IMR-90 (cell line): ENCODE measurements around the gene PHKB. TPM values are rescaled to one million over a fixed set of nuclear protein-coding genes. Genes with fewer than 3 reads are reported as not detected.
A peak's percentile ranks its signal among the peaks of the same experiment; 100 is the strongest.

Source experiments
- ATAC-seq: fragments of 200-7000 bp; cut with Tn5 transposase; 2 replicates; pipeline ENCODE4 v1.9.1; 2020; ENCODE audit warnings: low read depth, mild to moderate bottlenecking, moderate library complexity
- BruUV-seq: library from RNA; stranded (reverse); fragments of 400-500 nt; replicated peaks from 2 replicates; lab custom pipeline; 2021; lab: Mats Ljungman, UMichigan
- CTCF ChIA-PET: fragments of 300-600 bp; formaldehyde crosslinking; extraction: SDS; loops from one replicate; lab custom pipeline; 2021; ENCODE audit warnings: antibody characterized with exemption; lab: Yijun Ruan, JAX
- POLR2A ChIA-PET: fragments of 300-600 bp; sonication (Branson Sonifier 250); formaldehyde crosslinking; loops from one replicate; lab custom pipeline; 2022; ENCODE audit warnings: antibody characterized with exemption; ENCODE audit not compliant: unreplicated experiment; lab: Charles Lee
- DNase-seq: peaks from one replicate; pipeline ENCODE4 v3.0.0; 2013
- H2AFZ ChIP-seq: replicated peaks from 2 replicates; pipeline ENCODE3; 2013; ENCODE audit warnings: low read length, mild to moderate bottlenecking; ENCODE audit not compliant: poor library complexity
- H2AK5ac ChIP-seq: 2 replicates; pipeline ENCODE4 v1.6.1; 2013; ENCODE audit warnings: low read depth, low read length, inconsistent platforms
- H2AK9ac ChIP-seq: replicated peaks from 2 replicates; pipeline ENCODE3; 2013; ENCODE audit warnings: mild to moderate bottlenecking, low read depth, low read length, moderate library complexity; ENCODE audit not compliant: poor library complexity
- H2BK120ac ChIP-seq: 2 replicates; pipeline ENCODE4 v1.6.1; 2013; ENCODE audit warnings: low read depth, low read length, inconsistent platforms
- H2BK15ac ChIP-seq: 3 replicates; pipeline ENCODE4 v1.6.1; 2013; ENCODE audit warnings: low read depth, low read length, inconsistent platforms
- H2BK20ac ChIP-seq: 2 replicates; pipeline ENCODE4 v1.6.1; 2013; ENCODE audit warnings: low read depth, mild to moderate bottlenecking, inconsistent platforms, low read length, moderate library complexity
- H2BK5ac ChIP-seq: 2 replicates; pipeline ENCODE4 v1.6.1; 2013; ENCODE audit warnings: mild to moderate bottlenecking, low read depth, low read length, inconsistent platforms; ENCODE audit not compliant: poor library complexity, severe bottlenecking
- H3K14ac ChIP-seq: replicated peaks from 2 replicates; pipeline ENCODE4 v1.6.1; 2013; ENCODE audit warnings: low read depth, low read length, inconsistent platforms
- H3K18ac ChIP-seq: 2 replicates; pipeline ENCODE4 v1.6.1; 2013; ENCODE audit warnings: low read depth, low read length, control low read depth
- H3K23ac ChIP-seq: 2 replicates; pipeline ENCODE4 v1.6.1; 2013; ENCODE audit warnings: low read depth, low read length, inconsistent platforms
- H3K27ac ChIP-seq: 2 replicates; pipeline ENCODE4 v1.5.1; 2013; ENCODE audit warnings: mild to moderate bottlenecking, control low read depth, low read length; ENCODE audit not compliant: insufficient read depth
- H3K27me3 ChIP-seq: 2 replicates; pipeline ENCODE4 v1.6.1; 2013; ENCODE audit warnings: low read length; ENCODE audit not compliant: control insufficient read depth, insufficient read depth
- H3K36me3 ChIP-seq: 2 replicates; pipeline ENCODE4 v1.6.1; 2013; ENCODE audit warnings: low read length, mixed read lengths; ENCODE audit not compliant: control insufficient read depth, insufficient read depth
- H3K4ac ChIP-seq: 2 replicates; pipeline ENCODE4 v1.6.1; 2013; ENCODE audit warnings: low read depth, low read length, inconsistent platforms
- H3K4me1 ChIP-seq: 2 replicates; pipeline ENCODE4 v1.6.1; 2013; ENCODE audit warnings: low read length, mixed read lengths; ENCODE audit not compliant: control insufficient read depth, insufficient read depth
- H3K4me2 ChIP-seq: 2 replicates; pipeline ENCODE4 v1.6.1; 2013; ENCODE audit warnings: low read depth, mild to moderate bottlenecking, control low read depth, low read length, moderate library complexity
- H3K4me3 ChIP-seq: 2 replicates; pipeline ENCODE4 v1.5.1; 2013; ENCODE audit warnings: low read depth, mild to moderate bottlenecking, control low read depth, low read length, moderate library complexity; ENCODE audit not compliant: insufficient read depth
- H3K56ac ChIP-seq: 2 replicates; pipeline ENCODE4 v1.6.1; 2013; ENCODE audit warnings: low read length, inconsistent platforms; ENCODE audit not compliant: insufficient read depth; ENCODE audit errors: extremely low read depth
- H3K79me1 ChIP-seq, 2 experiments: 2 replicates each; pipeline ENCODE4 v1.6.1; 2013; ENCODE audit warnings: low read length in 2 of 2, inconsistent platforms in 1 of 2, low read depth in 1 of 2
- H3K9ac ChIP-seq: 2 replicates; pipeline ENCODE4 v1.6.1; 2013; ENCODE audit warnings: low read depth, low read length, control low read depth
- H3K9me1 ChIP-seq: 2 replicates; pipeline ENCODE4 v1.6.1; 2013; ENCODE audit warnings: low read length, inconsistent platforms; ENCODE audit not compliant: insufficient read depth
- H3K9me3 ChIP-seq: 2 replicates; pipeline ENCODE4 v1.6.1; 2013; ENCODE audit warnings: low read length; ENCODE audit not compliant: control insufficient read depth, insufficient read depth
- H4K20me1 ChIP-seq: 2 replicates; pipeline ENCODE4 v1.6.1; 2013; ENCODE audit warnings: low read length, inconsistent platforms; ENCODE audit not compliant: insufficient read depth
- H4K5ac ChIP-seq: 2 replicates; pipeline ENCODE4 v1.6.1; 2013; ENCODE audit warnings: mild to moderate bottlenecking, low read depth, low read length, control low read depth
- H4K8ac ChIP-seq, 2 experiments: 2 replicates each; pipeline ENCODE4 v1.6.1; 2013; ENCODE audit warnings: low read depth in 2 of 2, low read length in 2 of 2, control low read depth in 1 of 2, inconsistent platforms in 1 of 2
- H4K91ac ChIP-seq: 2 replicates; pipeline ENCODE4 v1.6.1; 2013; ENCODE audit warnings: low read depth, low read length, inconsistent platforms; ENCODE audit not compliant: insufficient read depth
- BHLHE40 ChIP-seq: fragments of 150-350 bp; IDR thresholded peaks from 2 replicates; pipeline ENCODE4 v1.6.1; 2016; ENCODE audit warnings: mild to moderate bottlenecking, low read depth, low read length
- CEBPB ChIP-seq: IDR thresholded peaks from 2 replicates; pipeline ENCODE4 v1.6.1; 2012; ENCODE audit warnings: low read depth, low read length, improper control_type of control experiment
- CHD1 ChIP-seq: IDR thresholded peaks from 2 replicates; pipeline ENCODE4 v1.6.1; 2012; ENCODE audit warnings: low read depth, low read length, improper control_type of control experiment
- SMC3 ChIP-seq: fragments of 150-350 bp; IDR thresholded peaks from 2 replicates; pipeline ENCODE4 v1.6.1; 2016; ENCODE audit warnings: low read depth, mild to moderate bottlenecking, antibody characterized with exemption, low read length, moderate library complexity
- WGBS, 2 experiments: methylation state at CpG; one replicate each; pipeline versions ENCODE4 v1.1.5 to v1.1.7; 2013; ENCODE audit warnings: missing lambda C conversion rate in 2 of 2; ENCODE audit not compliant: insufficient read length in 1 of 2; ENCODE audit errors: extremely low coverage in 2 of 2; 5-methylcytosine and 5-hydroxymethylcytosine counted together
- dilution Hi-C: fragments of 300-500 bp; cut with HindIII; formaldehyde crosslinking; loops from one replicate; pipeline ENCODE4 v1.14.3; 2018; ENCODE audit warnings: low sequenced_read_pairs; ENCODE audit not compliant: unreplicated experiment
- in situ Hi-C: fragments of 300-500 bp; cut with MboI; formaldehyde crosslinking; loops from 3 replicates; pipeline ENCODE4 v1.14.3; 2019; ENCODE audit warnings: low sequenced_read_pairs, inconsistent platforms, mixed read lengths
- intact Hi-C: fragments of 100-400 bp; cut with micrococcal nuclease; formaldehyde crosslinking; loops from 2 replicates; pipeline ENCODE4 v1.10.0; 2022
- polyA plus RNA-seq, 3 experiments: library from polyadenylated mRNA; depleted of rRNA; stranded (reverse); fragments of >200 nt; gene quantifications; 2 replicates each; pipeline ENCODE4 v1.2.3, GENCODE V29; 2012; ENCODE audit warnings: low replicate concordance in 1 of 3
- total RNA-seq: library from RNA; depleted of rRNA; stranded (reverse); fragments of >200 nt; gene quantifications from 2 replicates; pipeline ENCODE4 v1.2.3, GENCODE V29; 2012
- TF ChIP-seq, protein P1 (sequence below): fragments of 150-350 bp; IDR thresholded peaks from 2 replicates; pipeline ENCODE4 v1.6.1; 2017; ENCODE audit warnings: mild to moderate bottlenecking, antibody characterized with exemption, low read length, low read depth

PHKB gene
- total and polyA plus RNA-seq, 2 of the 4 experiments (the other 2 are of a cell fraction), result 24.2 to 58.6 TPM

DNA sequence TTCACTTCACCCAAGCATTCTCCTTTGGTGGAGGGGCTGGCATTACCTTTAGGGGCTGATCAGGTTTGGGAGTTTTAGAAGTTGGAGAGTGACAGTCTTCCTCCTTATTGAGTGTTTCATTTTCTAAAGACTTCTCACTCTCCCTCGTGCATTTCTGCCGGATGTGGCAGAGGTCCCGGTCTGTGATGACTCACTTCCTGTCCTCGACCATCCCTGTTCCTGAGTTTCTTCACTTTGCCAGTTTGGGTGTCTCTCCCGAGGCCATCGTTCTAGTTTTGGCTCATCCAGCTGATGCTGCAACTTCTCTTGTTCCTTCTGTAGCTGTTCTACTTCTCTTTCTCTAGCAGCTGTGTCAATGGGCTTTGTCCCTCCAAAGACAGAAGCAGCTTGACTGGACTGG, 104.3 kb downstream of the PHKB start:
- H3K4ac ChIP-seq, result peak overlapping the region; percentile 39; the same call in 1 of the 2 replicates
- no peak overlapping the region for H3K4me3 ChIP-seq
- ChIA-PET POLR2A (no interaction called here), CTCF (no interaction called here)
- H3K4me1 ChIP-seq, result peaks cover 2% of the 10 kb centered on the region; the same call in 1 of the 2 replicates
- no TSS peak for BruUV-seq
- H2BK20ac ChIP-seq, result 0 out of 2 replicates have a peak overlapping the region, but pooled peaks have one; percentile 44
- 0 out of 2 replicates have a peak, but pooled peaks cover 4% of the 10 kb centered on the region for H4K20me1 ChIP-seq
- H3K18ac ChIP-seq, result no peak overlapping the region
- DNase-seq (peak; percentile 66), ATAC-seq (no peak; the same call in 1 of the 2 replicates)
- H2AK5ac ChIP-seq, result peak overlapping the region; percentile 26; the same call in 1 of the 2 replicates
- TF ChIP-seq CEBPB (0 out of 2 replicates have a peak, but pooled peaks have one; percentile 19), SMC3 (no peak), CHD1 (no peak), BHLHE40 (no peak)
- TF ChIP-seq, protein P1, sequence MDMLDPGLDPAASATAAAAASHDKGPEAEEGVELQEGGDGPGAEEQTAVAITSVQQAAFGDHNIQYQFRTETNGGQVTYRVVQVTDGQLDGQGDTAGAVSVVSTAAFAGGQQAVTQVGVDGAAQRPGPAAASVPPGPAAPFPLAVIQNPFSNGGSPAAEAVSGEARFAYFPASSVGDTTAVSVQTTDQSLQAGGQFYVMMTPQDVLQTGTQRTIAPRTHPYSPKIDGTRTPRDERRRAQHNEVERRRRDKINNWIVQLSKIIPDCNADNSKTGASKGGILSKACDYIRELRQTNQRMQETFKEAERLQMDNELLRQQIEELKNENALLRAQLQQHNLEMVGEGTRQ, result no peak
- no peak overlapping the region for H4K5ac ChIP-seq
- H2BK5ac ChIP-seq, result no peak overlapping the region
- no peak overlapping the region for H3K9ac ChIP-seq
- peak overlapping the region; percentile 36; the same call in 1 of the 3 replicates for H2BK15ac ChIP-seq
- intact Hi-C loops (no loop called here), dilution Hi-C loops (no loop called here), in situ Hi-C loops (loop anchor here (10.0 kb wide), 1 partner anchor 59 kb away; no protein-coding TSS in a partner anchor)
- 0 out of 4 replicates have a peak overlapping the region, but pooled peaks have one; percentile 23 to 47 for H4K8ac ChIP-seq
- no peak overlapping the region; the same call in 1 of the 2 replicates for H3K4me2 ChIP-seq
- H3K27me3 ChIP-seq, result no peaks in the 10 kb centered on the region
- no CpG with 5 or more reads among the region's 6 CpGs for WGBS, 2 experiments
- H3K79me1 ChIP-seq, result peaks cover 6 to 18% of the 10 kb centered on the region in 2 experiments; a peak in 2 of 4 replicates
- H4K91ac ChIP-seq, result no peak overlapping the region
- H3K14ac ChIP-seq, result peak overlapping the region; percentile 37; the same call in 1 of the 2 replicates
- no peak overlapping the region for H2AFZ ChIP-seq
- peak overlapping the region; percentile 63; the same call in 1 of the 2 replicates for H3K23ac ChIP-seq
- H3K36me3 ChIP-seq, result peaks cover 4% of the 10 kb centered on the region; the same call in 1 of the 2 replicates
- no peaks in the 10 kb centered on the region for H3K9me1 ChIP-seq
- H2AK9ac ChIP-seq, result no peak overlapping the region
- no peak overlapping the region for H3K27ac ChIP-seq
- H3K9me3 ChIP-seq, result no peaks in the 10 kb centered on the region
- peak overlapping the region; percentile 26; the same call in 1 of the 2 replicates for H2BK120ac ChIP-seq
- H3K56ac ChIP-seq, result no peak overlapping the region
